Right lobe of liver (tissue), 6 donors: ENCODE results near the gene PKN3. TPM values are rescaled to one million over a fixed set of nuclear protein-coding genes. Genes with fewer than 3 reads are reported as not detected.

Experiments
- ATAC-seq, 4 donors: fragments of 200-7000 bp; cut with Tn5 transposase; one replicate each; pipeline ENCODE4 v1.9.1; 2020; ENCODE audit warnings: mild to moderate bottlenecking in 4 of 4, moderate library complexity in 4 of 4
- DNase-seq, 3 donors: peaks; one replicate each; pipeline ENCODE4 v3.0.0-alpha.2; 2020
- H3K27ac ChIP-seq, 3 donors: fragments of 200-600 bp; one replicate each; pipeline ENCODE4 v1.8.0; 2022
- H3K27me3 ChIP-seq, 2 donors: fragments of 200-600 bp; one replicate each; pipeline ENCODE4 v1.8.0; 2022
- H3K36me3 ChIP-seq, 4 donors: fragments of 200-600 bp; sonication (generic) in 1 of 4; one replicate each; pipeline versions ENCODE4 v1.5.1 to v1.8.0; 2017 to 2022; ENCODE audit warnings: control low read depth in 1 of 4
- H3K4me1 ChIP-seq, 4 donors: fragments of 200-600 bp; sonication (generic) in 1 of 4; one replicate each; pipeline versions ENCODE4 v1.5.1 to v1.8.0; 2017 to 2022; ENCODE audit warnings: control low read depth in 1 of 4
- H3K4me3 ChIP-seq, 3 donors: fragments of 200-600 bp; one replicate each; pipeline ENCODE4 v1.8.0; 2022
- H3K9me3 ChIP-seq, 4 donors: fragments of 200-600 bp; sonication (generic) in 1 of 4; one replicate each; pipeline versions ENCODE4 v1.5.1 to v1.8.0; 2017 to 2022; ENCODE audit warnings: control low read depth in 1 of 4
- POLR2A ChIP-seq: fragments of 450-650 bp; IDR thresholded peaks from one replicate; pipeline ENCODE4 v1.6.1; 2017; ENCODE audit warnings: antibody characterized with exemption, mild to moderate bottlenecking
- WGBS: methylation state at CpG from one replicate; pipeline ENCODE4 v1.1.6; 2018; ENCODE audit warnings: low coverage, low lambda C conversion rate; ENCODE audit not compliant: insufficient coverage; ENCODE audit errors: missing lambda C conversion rate; 5-methylcytosine and 5-hydroxymethylcytosine counted together
- intact Hi-C, 2 donors: fragments of 100-400 bp; cut with DNase I; formaldehyde crosslinking; loops; one replicate each; pipeline versions ENCODE4 v1.11.2 to v1.14.1; 2022
- total RNA-seq, 6 experiments: library from RNA; depleted of rRNA in 2 of 6; stranded (reverse); fragments of >200 nt in 2 of 6; fragmentation: NEBNext Ultra II Directional in 3 of 6; extraction: Animal tissue kit (Norgen Biotek cat#: 25700) in 3 of 6; gene quantifications; one replicate each; pipeline versions ENCODE4 v1.1.0 to v1.2.4, GENCODE V29; 2016 to 2023
- TF ChIP-seq, protein P1 (sequence below), 4 donors: fragments of 200-600 bp in 3 of 4; fragments of 450-650 bp in 1 of 4; IDR thresholded peaks; one replicate each; pipeline versions ENCODE4 v1.5.1 to v1.8.0; 2016 to 2022; ENCODE audit warnings: antibody characterized with exemption in 4 of 4, mild to moderate bottlenecking in 2 of 4
- donor health status: DM: no; HTN: yes; CAD: no.
- donor health status: DM: no; HTN: no; CAD: no.
- donor health status: DM: no; HTN: no; CAD: no.
- donor health status: DM: no; HTN: yes; CAD: no.
- donor health status: DM: no; HTN: yes; CAD: no.

PKN3 gene
- total RNA-seq, 6 experiments from 2014 or later = 0.81 to 4.9 (median 2.4) TPM

DNA sequence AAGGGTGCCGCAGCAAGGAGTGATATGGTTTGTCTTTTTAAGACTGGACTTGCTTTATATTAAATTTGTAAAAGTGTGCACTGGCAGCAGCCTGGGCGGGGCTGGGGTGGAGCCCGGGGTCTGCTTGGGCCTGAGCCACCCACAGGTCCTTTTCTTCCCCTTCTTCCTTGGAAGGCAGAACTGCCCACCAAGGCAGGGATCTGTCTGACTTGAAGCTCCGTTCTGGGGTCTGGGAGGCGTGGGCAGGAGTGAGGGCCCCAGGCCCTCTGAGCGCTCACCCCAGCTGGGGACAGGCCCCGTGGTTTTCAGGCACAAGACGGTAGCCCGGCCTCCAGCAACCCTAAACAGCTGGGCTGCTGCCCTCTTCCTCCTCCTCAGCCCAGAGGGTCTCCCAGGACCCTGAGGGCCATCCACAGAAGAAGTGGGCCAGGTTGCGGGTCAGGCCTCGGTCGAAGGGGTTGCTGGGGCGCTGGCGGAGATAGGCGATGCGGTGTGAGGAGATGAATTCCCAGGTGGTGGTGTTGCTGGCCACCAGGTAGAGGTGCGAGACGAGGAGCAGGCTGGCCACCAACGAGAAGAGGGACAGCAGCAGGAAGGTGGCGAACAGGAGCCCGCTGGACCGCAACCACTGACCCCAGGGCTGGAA is 18.7 kb downstream of the PKN3 start:
- ATAC-seq (no peak), DNase-seq (no peak)
- H3K36me3 ChIP-seq = no peaks in the 10 kb centered on the region
- H3K4me3 ChIP-seq = no peak overlapping the region
- no peaks in the 10 kb centered on the region for H3K27me3 ChIP-seq
- peaks cover 0 to 6% (median 3%) of the 10 kb centered on the region in 4 donors for H3K4me1 ChIP-seq
- no peaks in the 10 kb centered on the region for H3K9me3 ChIP-seq
- intact Hi-C loops = no loop called here
- TF ChIP-seq, protein P1, sequence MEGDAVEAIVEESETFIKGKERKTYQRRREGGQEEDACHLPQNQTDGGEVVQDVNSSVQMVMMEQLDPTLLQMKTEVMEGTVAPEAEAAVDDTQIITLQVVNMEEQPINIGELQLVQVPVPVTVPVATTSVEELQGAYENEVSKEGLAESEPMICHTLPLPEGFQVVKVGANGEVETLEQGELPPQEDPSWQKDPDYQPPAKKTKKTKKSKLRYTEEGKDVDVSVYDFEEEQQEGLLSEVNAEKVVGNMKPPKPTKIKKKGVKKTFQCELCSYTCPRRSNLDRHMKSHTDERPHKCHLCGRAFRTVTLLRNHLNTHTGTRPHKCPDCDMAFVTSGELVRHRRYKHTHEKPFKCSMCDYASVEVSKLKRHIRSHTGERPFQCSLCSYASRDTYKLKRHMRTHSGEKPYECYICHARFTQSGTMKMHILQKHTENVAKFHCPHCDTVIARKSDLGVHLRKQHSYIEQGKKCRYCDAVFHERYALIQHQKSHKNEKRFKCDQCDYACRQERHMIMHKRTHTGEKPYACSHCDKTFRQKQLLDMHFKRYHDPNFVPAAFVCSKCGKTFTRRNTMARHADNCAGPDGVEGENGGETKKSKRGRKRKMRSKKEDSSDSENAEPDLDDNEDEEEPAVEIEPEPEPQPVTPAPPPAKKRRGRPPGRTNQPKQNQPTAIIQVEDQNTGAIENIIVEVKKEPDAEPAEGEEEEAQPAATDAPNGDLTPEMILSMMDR (IDR thresholded peaks at IDR 0.05) = no peak
- no peak for TF ChIP-seq POLR2A
- no peak overlapping the region for H3K27ac ChIP-seq
- 88% methylated on average over 12 of the region's 22 CpGs for WGBS

DNA sequence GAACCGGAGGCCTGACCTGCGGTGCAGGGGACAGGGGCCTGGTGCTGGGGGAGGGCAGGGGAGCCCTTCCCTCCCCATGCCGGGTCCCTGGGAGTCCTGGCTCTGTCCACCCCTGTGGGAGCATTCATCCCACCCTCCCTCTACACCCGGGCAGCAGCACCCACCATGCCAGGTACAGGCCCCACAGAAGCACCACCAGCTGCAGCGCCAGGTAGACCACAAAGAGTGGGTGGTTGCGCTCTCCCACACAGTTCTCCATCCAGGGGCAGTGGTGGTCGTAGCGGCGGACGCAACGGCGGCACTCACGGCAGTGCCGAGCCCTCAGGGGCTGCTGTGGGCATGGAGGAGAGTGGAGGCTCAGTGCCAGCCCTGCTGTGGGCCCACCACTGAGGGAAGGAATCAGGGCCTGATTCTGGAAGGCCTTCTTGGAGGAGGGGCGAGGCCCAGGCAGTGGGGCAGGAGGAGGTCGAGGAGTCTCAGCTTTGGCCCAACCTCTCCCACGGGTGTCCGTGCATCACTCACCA is 19.2 kb downstream of the PKN3 start:
- intact Hi-C loops = no loop called here
- no peaks in the 10 kb centered on the region for H3K27me3 ChIP-seq
- no peaks in the 10 kb centered on the region for H3K9me3 ChIP-seq
- H3K36me3 ChIP-seq = no peaks in the 10 kb centered on the region
- H3K4me3 ChIP-seq = no peak overlapping the region
- no peak overlapping the region for H3K27ac ChIP-seq
- ATAC-seq (no peak), DNase-seq (no peak)
- TF ChIP-seq, protein P1 (IDR thresholded peaks at IDR 0.05) = no peak
- no peak for TF ChIP-seq POLR2A
- 95% methylated on average over 7 of the region's 18 CpGs for WGBS
- H3K4me1 ChIP-seq = peaks cover 0 to 6% (median 3%) of the 10 kb centered on the region in 4 donors

DNA sequence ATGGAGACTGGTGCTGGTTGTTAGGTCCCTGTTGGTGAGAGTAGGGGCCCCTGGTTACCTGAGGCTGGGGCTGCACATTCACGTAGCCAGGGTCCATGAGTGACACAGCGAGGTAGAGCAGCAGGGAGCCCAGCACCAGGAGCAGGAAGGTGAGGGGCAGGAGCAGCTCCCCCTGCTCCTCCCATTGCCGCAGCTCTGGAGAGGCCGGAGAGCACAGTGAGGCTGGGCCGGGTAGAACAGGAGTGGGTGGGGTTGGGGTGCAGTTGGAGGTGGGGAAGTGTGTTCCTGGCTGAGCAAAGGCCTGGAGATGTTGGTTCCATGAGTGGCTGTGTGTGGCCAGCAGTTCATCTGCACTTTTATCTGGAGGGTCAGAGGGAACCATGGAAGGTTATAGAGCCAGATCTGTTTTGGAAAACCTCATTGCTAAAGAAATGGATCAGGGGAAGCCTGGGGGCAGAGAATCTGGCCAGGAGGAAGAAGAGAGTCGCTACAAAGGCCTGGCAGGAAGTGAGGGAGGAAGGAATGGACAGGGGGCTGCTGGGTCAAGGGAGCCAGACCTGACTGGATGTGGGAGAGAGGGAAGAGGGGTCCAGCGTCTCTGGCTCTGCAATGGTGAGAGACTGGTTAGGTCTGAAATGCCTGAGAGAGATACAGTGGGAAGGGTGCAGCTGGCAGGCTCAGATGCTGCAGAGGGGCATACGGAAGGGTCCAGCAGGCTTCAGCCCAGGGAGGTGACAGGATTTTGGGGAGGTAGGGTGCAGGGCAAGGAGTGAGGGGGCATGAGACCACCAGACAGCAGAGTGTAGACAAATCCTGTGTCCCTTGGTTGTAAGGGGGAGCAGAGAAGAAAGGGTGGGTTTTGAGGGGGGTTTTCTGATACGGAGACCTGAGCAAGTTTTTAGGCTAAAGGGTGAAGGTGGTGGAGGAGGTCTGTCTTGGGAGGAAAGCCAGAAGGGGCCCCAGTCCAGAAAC is 20.4 kb downstream of the PKN3 start:
- Histone ChIP-seq H3K4me1 (peaks cover 0 to 6% (median 3%) of the 10 kb centered on the region in 4 donors), H3K27ac (no peak overlapping the region), H3K27me3 (no peaks in the 10 kb centered on the region), H3K9me3 (no peaks in the 10 kb centered on the region), H3K4me3 (no peak overlapping the region), H3K36me3 (no peaks in the 10 kb centered on the region)
- TF ChIP-seq, protein P1 (IDR thresholded peaks at IDR 0.05) = no peak
- no peak for TF ChIP-seq POLR2A
- DNase-seq (no peak), ATAC-seq (no peak)
- 72% methylated on average over 4 of the region's 9 CpGs for WGBS
- intact Hi-C loops = no loop called here

DNA sequence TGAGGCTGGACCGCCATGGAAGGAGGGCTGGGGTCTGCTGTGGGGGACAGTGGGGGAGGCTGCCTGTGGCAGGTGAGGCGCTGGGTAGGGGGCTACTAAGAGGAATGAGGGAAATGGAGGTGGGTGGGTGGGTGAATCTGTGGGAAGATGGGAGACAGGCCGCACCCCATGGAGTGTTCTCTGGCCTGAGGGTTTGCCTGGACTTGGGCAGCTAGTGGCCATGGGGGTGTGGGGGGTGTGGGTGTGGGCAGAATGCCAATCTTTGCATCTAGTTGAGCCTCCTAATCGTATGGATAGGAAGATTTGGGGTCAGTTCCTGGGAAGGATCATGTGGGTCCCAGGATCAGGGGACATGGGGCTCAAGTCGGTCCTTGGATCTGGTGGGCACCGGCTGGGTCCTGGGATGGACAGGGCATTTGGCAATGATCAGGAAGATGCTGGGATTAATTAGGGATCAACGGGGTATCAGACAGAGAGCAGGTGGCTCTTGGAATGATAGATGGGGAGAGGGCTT is 21.1 kb downstream of the PKN3 start:
- WGBS = 30% methylated on average over 7 of the region's 7 CpGs
- peak overlapping the region in 1 of 3 donors; percentile 50 for H3K27ac ChIP-seq
- intact Hi-C loops = no loop called here
- no peak for DNase-seq
- TF ChIP-seq, protein P1 (IDR thresholded peaks at IDR 0.05) = no peak
- TF ChIP-seq POLR2A = no peak
- no peak for ATAC-seq
- H3K4me1 ChIP-seq = peaks cover 0 to 6% (median 3%) of the 10 kb centered on the region in 4 donors
- H3K36me3 ChIP-seq = no peaks in the 10 kb centered on the region
- H3K9me3 ChIP-seq = no peaks in the 10 kb centered on the region
- H3K4me3 ChIP-seq = peak overlapping the region; percentile 60 to 84 (median 65)
- H3K27me3 ChIP-seq = no peaks in the 10 kb centered on the region
